Cardiac muscle cell (in vitro differentiated cells and primary cell): Measurements from ENCODE around the gene MMAA. TPM values are rescaled to one million over a fixed set of nuclear protein-coding genes. Genes with fewer than 3 reads are reported as not detected.
A peak's percentile ranks its signal among the peaks of the same experiment; 100 is the strongest.

Experiments
- DNase-seq, 2 donors: peaks; one replicate each; pipeline versions ENCODE4 v3.0.0 to v3.0.0-alpha.2; 2010 to 2017; ENCODE audit warnings: low read depth in 1 of 2, low spot score in 1 of 2
- H3K27ac ChIP-seq: fragments of 200-600 bp; sonication (generic); 2 replicates; pipeline ENCODE4 v1.5.1; 2016
- H3K27me3 ChIP-seq: fragments of 200-600 bp; sonication (generic); 2 replicates; pipeline ENCODE4 v1.6.0; 2016; ENCODE audit warnings: control low read depth
- H3K36me3 ChIP-seq: fragments of 200-600 bp; sonication (generic); 2 replicates; pipeline ENCODE4 v1.5.1; 2016; ENCODE audit warnings: control low read depth
- H3K4me1 ChIP-seq: fragments of 200-600 bp; sonication (generic); 2 replicates; pipeline ENCODE4 v1.8.1; 2017; ENCODE audit warnings: low read depth, mild to moderate bottlenecking, mixed run types
- H3K4me3 ChIP-seq: fragments of 200-600 bp; sonication (generic); 2 replicates; pipeline ENCODE4 v1.5.1; 2016; ENCODE audit warnings: mild to moderate bottlenecking
- H3K9me3 ChIP-seq: fragments of 200-600 bp; sonication (generic); 2 replicates; pipeline ENCODE4 v1.5.1; 2017; ENCODE audit warnings: low read depth, mild to moderate bottlenecking, control low read depth
- polyA plus RNA-seq: library from polyadenylated mRNA; unstranded; fragments of >200 nt; fragmentation: Nextera tagmentation; extraction: Ambion mirVana; gene quantifications from 2 replicates; pipeline ENCODE4 v1.2.1, GENCODE V29; 2016
- total RNA-seq: library from RNA; depleted of rRNA; stranded (reverse); fragments of >200 nt; gene quantifications from 2 replicates; pipeline ENCODE4 v1.2.3, GENCODE V29; 2016
- TF ChIP-seq, protein P1 (sequence below): IDR thresholded peaks from 2 replicates; pipeline ENCODE4 v1.5.1; 2012; ENCODE audit warnings: low read depth, mild to moderate bottlenecking, low read length

MMAA gene
- total and polyA plus RNA-seq, 2 experiments from 2014 or later: 2.6 to 3.1 TPM

DNA sequence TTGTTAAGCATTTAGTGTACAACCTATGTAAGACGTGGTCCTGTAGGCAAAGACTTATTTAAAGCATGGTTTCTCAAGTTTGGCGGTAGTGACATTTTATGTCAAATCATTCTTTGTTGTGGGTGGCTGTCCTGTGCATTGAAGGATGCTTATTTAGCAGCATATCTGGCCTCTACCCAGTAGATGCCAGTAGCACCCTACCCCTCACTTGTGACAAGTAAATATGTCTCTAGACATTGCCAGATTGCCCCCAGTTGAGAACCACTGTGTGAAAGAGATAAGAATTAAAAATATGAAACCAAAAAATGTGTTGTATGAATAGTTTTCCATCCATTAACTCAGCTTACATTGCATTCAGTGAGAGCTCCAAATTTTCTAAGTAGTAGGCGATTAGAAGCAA lies 25.5 kb downstream of the MMAA start:
- Histone ChIP-seq H3K27me3 (peaks cover 3% of the 10 kb centered on the region), H3K4me1 (no peaks in the 10 kb centered on the region), H3K9me3 (no peaks in the 10 kb centered on the region), H3K36me3 (no peaks in the 10 kb centered on the region), H3K4me3 (no peak overlapping the region), H3K27ac (no peak overlapping the region)
- TF ChIP-seq, protein P1, sequence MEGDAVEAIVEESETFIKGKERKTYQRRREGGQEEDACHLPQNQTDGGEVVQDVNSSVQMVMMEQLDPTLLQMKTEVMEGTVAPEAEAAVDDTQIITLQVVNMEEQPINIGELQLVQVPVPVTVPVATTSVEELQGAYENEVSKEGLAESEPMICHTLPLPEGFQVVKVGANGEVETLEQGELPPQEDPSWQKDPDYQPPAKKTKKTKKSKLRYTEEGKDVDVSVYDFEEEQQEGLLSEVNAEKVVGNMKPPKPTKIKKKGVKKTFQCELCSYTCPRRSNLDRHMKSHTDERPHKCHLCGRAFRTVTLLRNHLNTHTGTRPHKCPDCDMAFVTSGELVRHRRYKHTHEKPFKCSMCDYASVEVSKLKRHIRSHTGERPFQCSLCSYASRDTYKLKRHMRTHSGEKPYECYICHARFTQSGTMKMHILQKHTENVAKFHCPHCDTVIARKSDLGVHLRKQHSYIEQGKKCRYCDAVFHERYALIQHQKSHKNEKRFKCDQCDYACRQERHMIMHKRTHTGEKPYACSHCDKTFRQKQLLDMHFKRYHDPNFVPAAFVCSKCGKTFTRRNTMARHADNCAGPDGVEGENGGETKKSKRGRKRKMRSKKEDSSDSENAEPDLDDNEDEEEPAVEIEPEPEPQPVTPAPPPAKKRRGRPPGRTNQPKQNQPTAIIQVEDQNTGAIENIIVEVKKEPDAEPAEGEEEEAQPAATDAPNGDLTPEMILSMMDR: no peak
- no peak for DNase-seq

DNA sequence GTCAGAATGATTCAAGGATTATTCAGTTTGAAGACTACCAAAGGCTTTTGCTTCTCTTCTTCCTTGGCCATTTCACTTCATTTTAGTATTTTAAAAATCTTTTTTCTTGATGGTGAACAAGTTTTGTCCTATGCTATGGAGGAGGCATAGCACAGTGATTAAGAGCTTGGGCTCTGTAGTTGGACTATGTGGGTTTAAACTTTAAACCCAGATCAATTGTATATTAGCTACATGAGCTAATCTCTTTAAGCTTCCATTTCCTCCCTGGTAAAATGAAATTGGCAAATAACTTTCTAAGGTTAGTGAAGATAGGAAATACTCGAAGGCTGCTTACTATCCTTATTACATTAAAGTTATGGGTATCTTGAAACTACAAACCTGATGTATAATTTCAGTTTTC lies 37.0 kb downstream of the MMAA start:
- no peak for DNase-seq
- Histone ChIP-seq H3K9me3 (no peaks in the 10 kb centered on the region), H3K4me3 (no peak overlapping the region), H3K36me3 (no peaks in the 10 kb centered on the region), H3K27me3 (no peaks in the 10 kb centered on the region), H3K27ac (no peak overlapping the region), H3K4me1 (no peaks in the 10 kb centered on the region)
- TF ChIP-seq, protein P1: no peak

DNA sequence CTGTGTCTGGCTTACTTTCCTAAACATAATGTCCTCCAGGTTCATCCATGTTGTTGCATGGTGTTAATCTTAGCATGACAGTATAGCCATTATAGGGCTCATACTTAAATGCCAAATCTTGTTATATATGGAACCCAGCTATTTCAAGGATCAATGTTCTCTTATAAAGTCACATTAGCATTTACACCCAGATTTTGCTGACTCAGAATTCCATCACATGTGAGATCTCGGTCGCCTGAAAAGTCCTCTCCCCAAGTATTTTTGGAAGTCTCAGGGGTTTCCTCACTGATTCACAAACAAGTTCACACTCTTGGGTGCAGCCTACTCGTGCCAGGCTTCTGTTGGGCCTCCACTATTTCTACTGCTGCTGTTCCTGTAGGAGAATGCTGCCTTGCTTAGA lies 40.9 kb downstream of the MMAA start:
- H3K27ac ChIP-seq: no peak overlapping the region
- no peak for DNase-seq
- TF ChIP-seq, protein P1: no peak

DNA sequence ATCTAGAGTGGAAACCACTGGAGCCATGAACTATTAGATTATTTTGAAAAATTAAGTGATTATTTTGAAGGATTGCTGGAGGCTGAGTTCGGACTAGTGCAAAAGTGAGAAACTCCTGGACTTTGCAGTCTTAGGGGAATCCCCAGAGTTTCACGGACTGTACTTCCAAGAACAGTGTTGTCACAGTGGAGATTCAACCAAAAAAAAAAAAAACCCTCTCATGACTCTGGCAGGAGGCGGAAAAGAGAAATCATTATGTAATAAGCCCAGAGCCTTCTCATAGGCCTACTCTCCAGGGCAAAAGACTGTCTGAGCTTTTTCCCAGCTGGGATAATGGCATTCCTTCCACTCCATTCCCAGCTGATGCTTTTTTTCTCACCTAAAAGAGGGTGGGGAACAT lies 44.0 kb downstream of the MMAA start:
- Histone ChIP-seq H3K36me3 (no peaks in the 10 kb centered on the region), H3K9me3 (no peaks in the 10 kb centered on the region), H3K4me1 (no peaks in the 10 kb centered on the region), H3K4me3 (no peak overlapping the region), H3K27ac (no peak overlapping the region), H3K27me3 (no peaks in the 10 kb centered on the region)
- peak in 1 of 2 donors; percentile 10 for DNase-seq
- TF ChIP-seq, protein P1: no peak

More for the DNA sequence above, 40.9 kb downstream of the MMAA start:
- no peaks in the 10 kb centered on the region for H3K9me3 ChIP-seq
- no peaks in the 10 kb centered on the region for H3K36me3 ChIP-seq
- no peak overlapping the region for H3K4me3 ChIP-seq
- H3K27me3 ChIP-seq: no peaks in the 10 kb centered on the region
- no peaks in the 10 kb centered on the region for H3K4me1 ChIP-seq

DNA sequence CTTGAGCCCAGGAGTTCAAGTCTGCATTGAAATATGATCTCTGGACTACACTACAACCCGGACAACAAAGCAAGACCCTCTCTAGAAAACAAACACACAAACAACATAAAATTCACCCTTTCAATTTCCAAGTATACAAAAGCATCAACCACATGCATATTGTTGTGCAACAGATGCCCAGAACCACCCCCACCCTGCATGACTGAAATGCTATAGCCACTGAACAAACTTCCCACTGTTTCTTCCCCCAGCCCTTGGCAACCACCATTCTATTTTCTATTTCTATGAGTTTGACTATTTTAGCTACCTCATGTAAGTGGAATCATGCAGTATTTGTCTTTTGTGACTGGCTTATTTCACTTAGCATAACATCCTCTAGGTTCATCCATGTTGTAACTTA lies 46.6 kb downstream of the MMAA start:
- DNase-seq: peak in 1 of 2 donors; percentile 3
- Histone ChIP-seq H3K36me3 (no peaks in the 10 kb centered on the region), H3K4me3 (no peak overlapping the region), H3K27me3 (no peaks in the 10 kb centered on the region), H3K9me3 (no peaks in the 10 kb centered on the region), H3K4me1 (no peaks in the 10 kb centered on the region), H3K27ac (no peak overlapping the region)
- TF ChIP-seq, protein P1: no peak

DNA sequence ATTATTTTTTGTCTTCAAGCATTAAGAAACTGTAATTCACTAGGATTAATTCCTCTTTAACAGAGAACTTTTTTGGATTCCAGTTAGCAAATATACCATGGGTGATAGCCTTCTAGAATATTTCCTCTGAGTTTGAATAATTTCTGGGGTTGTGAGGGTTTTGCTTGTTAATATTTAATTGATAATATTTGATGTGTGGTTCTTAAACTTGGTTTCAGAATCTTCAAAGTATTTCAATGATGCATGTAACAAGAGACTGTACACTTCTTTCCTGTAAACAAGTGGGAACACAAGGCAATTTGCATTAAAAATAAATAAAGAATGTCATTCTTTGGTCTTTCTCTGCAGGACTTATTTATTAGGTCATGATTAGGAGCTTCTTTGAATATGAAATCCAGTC lies 51.2 kb downstream of the MMAA start:
- Histone ChIP-seq H3K27ac (no peak overlapping the region), H3K4me3 (no peak overlapping the region), H3K36me3 (no peaks in the 10 kb centered on the region), H3K9me3 (no peaks in the 10 kb centered on the region), H3K4me1 (no peaks in the 10 kb centered on the region), H3K27me3 (no peaks in the 10 kb centered on the region)
- no peak for DNase-seq
- TF ChIP-seq, protein P1: no peak
